A549 (cell line): ENCODE measurements around the gene PPP1R12B. TPM values are rescaled to one million over a fixed set of nuclear protein-coding genes. Genes with fewer than 3 reads are reported as not detected.
"Not testable (repeated sequence)": the region's sequence is repeated elsewhere in the genome, so short reads cannot be mapped to it uniquely, and the experiment has no call there.

ENCODE experiments used
- ATAC-seq, 2 experiments: fragments of 200-7000 bp in 1 of 2; fragments of >200 bp in 1 of 2; cut with Nextera tagmentation in 1 of 2; cut with Tn5 transposase in 1 of 2; 3 replicates each; pipeline versions ENCODE4 v1.8.0 to v1.9.1; 2018 to 2020; ENCODE audit warnings: mild to moderate bottlenecking in 1 of 2, moderate library complexity in 1 of 2
- CTCF ChIA-PET: fragments of 300-600 bp; sonication (Branson Sonifier 250); formaldehyde crosslinking; extraction: SDS; loops from one replicate; lab custom pipeline; 2021; ENCODE audit warnings: antibody characterized with exemption, inconsistent platforms; lab: Yijun Ruan, JAX
- POLR2A ChIA-PET: fragments of 350-600 bp; formaldehyde crosslinking; extraction: SDS; loops from one replicate; lab custom pipeline; 2021; ENCODE audit warnings: antibody characterized with exemption, inconsistent platforms; lab: Yijun Ruan, JAX
- DNase-seq, 2 experiments: peaks; one replicate each; pipeline versions ENCODE4 v3.0.0 to v3.0.0-alpha.2; 2011 to 2016; ENCODE audit warnings: low read depth in 1 of 2, low spot score in 1 of 2
- FAIRE-seq: peaks from 2 replicates; lab custom pipeline; 2011; peaks lifted over from hg19 to GRCh38; lab: Jason Lieb, UNC
- H3K27ac ChIP-seq, 2 experiments: fragments of >200 bp; sonication (Bioruptor Twin); formaldehyde crosslinking; 3 replicates each; pipeline ENCODE4 v1.5.1; 2016 to 2017
- H3K4me1 ChIP-seq: fragments of >200 bp; sonication (Bioruptor Twin); formaldehyde crosslinking; 3 replicates; pipeline ENCODE4 v1.6.1; 2016
- H3K4me2 ChIP-seq: fragments of >200 bp; sonication (Bioruptor Twin); formaldehyde crosslinking; 3 replicates; pipeline ENCODE4 v1.6.1; 2016
- H3K4me3 ChIP-seq: fragments of >200 bp; sonication (Bioruptor Twin); formaldehyde crosslinking; 3 replicates; pipeline ENCODE4 v1.5.1; 2016
- H3K9me3 ChIP-seq: fragments of >200 bp; sonication (Bioruptor Twin); formaldehyde crosslinking; 3 replicates; pipeline ENCODE4 v1.6.1; 2016
- CEBPB ChIP-seq, 2 experiments: fragments of >200 bp in 1 of 2; sonication (Bioruptor Twin) in 1 of 2; formaldehyde crosslinking in 1 of 2; IDR thresholded peaks; 2 replicates each; pipeline ENCODE4 v1.6.1; 2012 to 2016
- FOSL2 ChIP-seq, 2 experiments: fragments of 450-650 bp in 1 of 2; fragments of >200 bp in 1 of 2; sonication (Bioruptor Twin) in 1 of 2; formaldehyde crosslinking; IDR thresholded peaks; 2 replicates each; pipeline versions ENCODE4 v1.5.0 to v1.6.1; 2016 to 2020; ENCODE audit warnings: mild to moderate bottlenecking in 1 of 2, moderate library complexity in 1 of 2
- HOXB5 ChIP-seq: fragments of 250-450 bp; sonication (Bioruptor Pico); IDR thresholded peaks from 2 replicates; pipeline ENCODE4 v1.5.0; 2020; ENCODE audit warnings: mild to moderate bottlenecking, moderate library complexity
- JUNB ChIP-seq: fragments of >200 bp; sonication (Bioruptor Twin); formaldehyde crosslinking; IDR thresholded peaks from 2 replicates; pipeline ENCODE4 v1.6.1; 2016
- MYC ChIP-seq: IDR thresholded peaks from 2 replicates; pipeline ENCODE4 v1.6.1; 2012; ENCODE audit warnings: mild to moderate bottlenecking, inconsistent platforms, low read length, improper control_type of control experiment, borderline replicate concordance
- RAD21 ChIP-seq, 2 experiments: fragments of >200 bp in 1 of 2; sonication (Bioruptor Twin) in 1 of 2; formaldehyde crosslinking in 1 of 2; IDR thresholded peaks in 1 of 2; conservative IDR thresholded peaks in 1 of 2; 2 replicates in 1 of 2; 3 replicates in 1 of 2; pipeline ENCODE4 v1.6.1; 2012 to 2018; ENCODE audit warnings: inconsistent platforms in 1 of 2
- SMC3 ChIP-seq: fragments of >200 bp; sonication (Bioruptor Twin); formaldehyde crosslinking; IDR thresholded peaks from 3 replicates; pipeline ENCODE4 v1.6.1; 2018; ENCODE audit warnings: inconsistent platforms
- WGBS: methylation state at CpG from one replicate; pipeline ENCODE4 v1.1.6; 2017; ENCODE audit errors: missing lambda C conversion rate; 5-methylcytosine and 5-hydroxymethylcytosine counted together
- polyA plus RNA-seq, 4 experiments: library from polyadenylated mRNA; depleted of rRNA in 3 of 4; stranded (reverse); fragments of >200 nt; fragmentation: RNase III in 1 of 4; extraction: RNeasy Plus Mini Kit Qiagen cat#74134 plus additional on column Dnase treatment in 1 of 4; gene quantifications; 2 replicates in 3 of 4; 3 replicates in 1 of 4; pipeline ENCODE4 v1.2.3, GENCODE V29; 2011 to 2017
- TF ChIP-seq, protein P1 (sequence below): fragments of >200 bp; sonication (Bioruptor Twin); formaldehyde crosslinking; IDR thresholded peaks from 3 replicates; pipeline ENCODE4 v1.5.1; 2016

The PPP1R12B gene
- polyA plus RNA-seq, 2 of the 4 experiments (the other 2 are of a cell fraction), result 3.3 to 12.1 TPM

DNA sequence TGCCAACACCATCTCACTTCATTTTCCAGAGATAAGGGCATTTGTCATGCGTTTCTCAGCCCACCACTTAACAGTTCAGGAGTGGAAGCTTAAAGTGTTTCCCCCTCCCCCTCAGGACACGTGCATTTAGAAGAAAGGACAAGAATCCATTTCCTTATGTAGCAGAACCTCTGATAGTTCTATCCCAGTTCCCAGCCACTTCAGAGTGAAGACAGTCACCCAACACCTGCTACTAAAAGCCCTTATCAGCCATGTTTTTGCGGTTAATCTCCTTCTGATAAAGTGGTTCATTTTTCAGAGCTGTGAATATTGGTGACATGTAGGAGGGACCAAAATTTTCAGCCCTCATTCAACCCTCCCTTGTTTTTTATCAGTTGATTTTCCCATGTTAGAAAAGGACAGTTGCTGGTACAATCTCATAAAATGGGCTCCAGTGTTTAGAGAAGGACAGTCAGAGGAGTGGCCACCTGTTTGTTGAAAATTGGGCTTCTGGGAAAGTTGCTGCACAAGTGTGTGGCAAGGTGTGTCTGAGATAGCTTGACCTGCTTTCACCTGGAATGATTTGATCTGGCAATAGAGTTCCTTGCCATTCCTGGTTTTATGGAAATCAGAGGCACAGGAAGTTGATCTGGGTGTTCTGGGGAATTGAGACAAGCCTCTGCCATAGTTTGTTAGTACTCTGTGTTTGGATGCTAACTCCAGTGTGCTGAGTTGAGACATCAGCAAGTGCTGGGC lies 114.0 kb downstream of the PPP1R12B start (continued):
- TF ChIP-seq MYC, result no peak

DNA sequence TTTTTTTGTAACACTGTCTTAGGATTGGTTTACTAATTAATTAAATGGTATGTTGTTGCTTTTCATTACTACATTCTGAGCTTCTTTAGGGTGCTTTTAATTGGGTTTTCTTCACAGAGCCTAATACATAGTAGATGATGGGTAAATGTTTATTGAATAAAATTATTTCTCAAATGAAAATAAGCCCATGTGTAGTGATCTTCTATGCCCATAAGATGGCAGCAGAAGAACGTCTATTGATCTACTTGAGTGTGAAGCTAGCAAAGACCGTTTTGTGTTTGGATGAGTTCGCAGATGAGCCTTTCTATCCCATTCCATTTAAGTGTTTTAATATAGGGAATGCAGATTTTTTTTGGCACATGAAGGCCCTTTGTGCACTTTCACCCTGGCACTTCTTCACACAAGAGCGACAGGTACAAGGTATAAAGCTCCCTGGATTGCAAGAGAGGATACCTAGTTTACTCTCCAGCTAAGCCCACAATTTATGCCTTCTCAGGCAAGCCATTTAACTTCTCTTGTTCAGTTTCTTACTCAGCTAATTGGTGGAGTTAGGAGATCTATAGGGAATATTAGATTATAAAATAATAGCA lies 115.7 kb downstream of the PPP1R12B start:
- TF ChIP-seq RAD21 (conservative IDR thresholded peaks at IDR 0.05 in 1 of 2, IDR thresholded peaks at IDR 0.05 in 1 of 2), result peak; percentile 80 to 83
- TF ChIP-seq SMC3, result peak; percentile 66
- TF ChIP-seq, protein P1, sequence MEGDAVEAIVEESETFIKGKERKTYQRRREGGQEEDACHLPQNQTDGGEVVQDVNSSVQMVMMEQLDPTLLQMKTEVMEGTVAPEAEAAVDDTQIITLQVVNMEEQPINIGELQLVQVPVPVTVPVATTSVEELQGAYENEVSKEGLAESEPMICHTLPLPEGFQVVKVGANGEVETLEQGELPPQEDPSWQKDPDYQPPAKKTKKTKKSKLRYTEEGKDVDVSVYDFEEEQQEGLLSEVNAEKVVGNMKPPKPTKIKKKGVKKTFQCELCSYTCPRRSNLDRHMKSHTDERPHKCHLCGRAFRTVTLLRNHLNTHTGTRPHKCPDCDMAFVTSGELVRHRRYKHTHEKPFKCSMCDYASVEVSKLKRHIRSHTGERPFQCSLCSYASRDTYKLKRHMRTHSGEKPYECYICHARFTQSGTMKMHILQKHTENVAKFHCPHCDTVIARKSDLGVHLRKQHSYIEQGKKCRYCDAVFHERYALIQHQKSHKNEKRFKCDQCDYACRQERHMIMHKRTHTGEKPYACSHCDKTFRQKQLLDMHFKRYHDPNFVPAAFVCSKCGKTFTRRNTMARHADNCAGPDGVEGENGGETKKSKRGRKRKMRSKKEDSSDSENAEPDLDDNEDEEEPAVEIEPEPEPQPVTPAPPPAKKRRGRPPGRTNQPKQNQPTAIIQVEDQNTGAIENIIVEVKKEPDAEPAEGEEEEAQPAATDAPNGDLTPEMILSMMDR, result peak; percentile 72
- H3K4me3 ChIP-seq, POLR2A ChIA-PET, H3K9me3 ChIP-seq, FAIRE-seq: not testable (repeated sequence)
- ATAC-seq (peak in 1 of 2 experiments; percentile 80; a peak in 3 of 6 replicates), DNase-seq (peak; percentile 10 to 63)
- Histone ChIP-seq H3K4me2 (peak overlapping the region; percentile 79; the same call in 2 of the 3 replicates), H3K27ac (peak overlapping the region; percentile 75 to 77), H3K4me1 (peaks cover 46% of the 10 kb centered on the region)
- WGBS, result 20% methylated on average over 4 of the region's 4 CpGs
- CTCF ChIA-PET, result interaction anchor here (0.5 to 3.4 kb wide), 30 partner anchors 9 to 1329 kb away, joined by 3 to 30 read pairs (median 4); no protein-coding TSS in a partner anchor

DNA sequence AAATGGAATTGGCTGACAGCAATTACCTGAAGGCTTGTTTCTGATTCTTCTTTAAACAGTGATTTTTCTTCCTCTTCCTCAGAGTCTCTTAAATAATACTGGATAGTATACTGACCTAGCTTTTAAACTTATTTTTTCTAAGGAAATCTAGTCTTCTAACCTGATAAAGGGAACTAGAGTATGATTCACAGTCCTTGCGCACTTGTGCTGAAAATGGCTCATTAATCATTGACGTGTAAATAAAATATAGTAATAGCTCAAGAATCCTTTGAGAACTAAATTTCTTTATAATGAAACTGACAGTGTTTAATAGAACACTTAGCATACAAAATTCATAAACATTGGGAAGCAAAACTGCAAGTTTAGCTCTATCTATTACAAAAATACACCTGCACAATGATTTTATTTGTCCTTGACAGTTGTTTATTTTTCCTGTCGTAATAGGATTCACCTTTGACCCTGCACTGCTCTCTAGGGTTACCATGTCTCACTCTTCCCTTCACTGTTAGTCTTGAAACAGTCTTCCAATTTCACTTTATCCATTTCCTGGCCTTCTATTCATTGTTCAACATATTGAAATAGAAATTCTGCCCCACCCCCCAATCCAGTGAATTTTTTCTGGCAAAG lies 117.3 kb downstream of the PPP1R12B start:
- H3K9me3 ChIP-seq; FAIRE-seq; POLR2A ChIA-PET; TF ChIP-seq FOSL2 (IDR thresholded peaks at IDR 0.05): not testable (repeated sequence)
- H3K4me2 ChIP-seq, result peak overlapping the region; percentile 79
- TF ChIP-seq FOSL2 (CRISPR knock-in tag; IDR thresholded peaks at IDR 0.05) (peak; percentile 61), CEBPB (IDR thresholded peaks at IDR 0.05) (peak in 1 of 2 experiments; percentile 10; a peak in 1 of 4 replicates), JUNB (peak; percentile 54), HOXB5 (CRISPR knock-in tag) (peak; percentile 59; the same call in 1 of the 2 replicates)
- peak overlapping the region; percentile 75 to 77 for H3K27ac ChIP-seq
- 1% methylated on average over 3 of the region's 3 CpGs for WGBS
- DNase-seq, result peak in 1 of 2 experiments; percentile 53
- ATAC-seq, result peak; percentile 59 to 65; a peak in 4 of 6 replicates
- CTCF ChIA-PET, result interaction anchor here (1.1 to 3.4 kb wide), 4 partner anchors 19 to 254 kb away, joined by 3 to 30 read pairs (median 8); no protein-coding TSS in a partner anchor
- H3K4me3 ChIP-seq, result peak overlapping the region; percentile 26; the same call in 1 of the 3 replicates
- peaks cover 35% of the 10 kb centered on the region for H3K4me1 ChIP-seq

DNA sequence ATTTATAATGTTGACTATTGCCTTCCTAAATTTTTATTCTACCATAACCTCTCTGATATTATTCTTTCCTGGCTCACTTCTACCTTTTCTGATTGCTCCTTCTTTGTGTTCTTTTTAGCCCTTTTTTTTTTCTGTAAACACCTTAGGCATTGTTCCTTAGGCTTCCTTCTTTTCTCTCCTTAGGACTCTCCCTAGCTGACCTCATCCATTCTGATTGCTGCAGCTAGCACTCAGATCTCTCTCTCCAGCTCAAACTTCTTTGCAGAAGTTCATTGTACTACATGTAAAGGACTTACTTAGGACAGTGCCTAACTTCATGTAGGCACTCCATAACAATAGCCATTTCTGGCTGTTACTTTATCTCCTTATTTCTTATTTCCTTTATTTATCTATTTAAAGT lies 117.8 kb downstream of the PPP1R12B start:
- Histone ChIP-seq H3K4me3 (peak overlapping the region; percentile 26; the same call in 1 of the 3 replicates), H3K4me1 (peaks cover 38% of the 10 kb centered on the region), H3K27ac (peak overlapping the region; percentile 75 to 77), H3K4me2 (peak overlapping the region; percentile 79)
- CTCF ChIA-PET, result interaction anchor here (3.4 kb wide), 1 partner anchor 253 kb away, joined by 30 read pairs; no protein-coding TSS in a partner anchor
- FAIRE-seq, POLR2A ChIA-PET, H3K9me3 ChIP-seq: not testable (repeated sequence)
- ATAC-seq (peak; percentile 42 to 56; a peak in 3 of 6 replicates), DNase-seq (peak in 1 of 2 experiments; percentile 18)

DNA sequence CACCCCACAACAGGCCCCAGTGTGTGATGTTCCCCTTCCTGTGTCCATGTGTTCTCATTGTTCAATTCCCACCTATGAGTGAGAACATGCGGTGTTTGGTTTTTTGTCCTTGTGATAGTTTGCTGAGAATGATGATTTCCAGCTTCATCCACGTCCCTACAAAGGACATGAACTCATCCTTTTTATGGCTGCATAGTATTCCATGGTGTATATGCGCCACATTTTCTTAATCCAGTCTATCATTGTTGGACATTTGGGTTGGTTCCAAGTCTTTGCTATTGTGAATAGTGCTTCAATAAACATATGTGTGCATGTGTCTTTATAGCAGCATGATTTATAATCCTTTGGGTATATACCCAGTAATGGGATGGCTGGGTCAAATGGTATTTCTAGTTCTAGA lies 118.9 kb downstream of the PPP1R12B start:
- 85% methylated on average over 3 of the region's 3 CpGs for WGBS
- DNase-seq, FAIRE-seq, POLR2A ChIA-PET, H3K9me3 ChIP-seq, ATAC-seq, H3K4me3 ChIP-seq, CTCF ChIA-PET, H3K27ac ChIP-seq, H3K4me2 ChIP-seq: not testable (repeated sequence)
- peaks cover 38% of the 10 kb centered on the region for H3K4me1 ChIP-seq
